Karpas-422 (cell line): ENCODE measurements around the gene TTC23. TPM values are rescaled to one million over a fixed set of nuclear protein-coding genes. Genes with fewer than 3 reads are reported as not detected.
A peak's percentile ranks its signal among the peaks of the same experiment; 100 is the strongest.

ENCODE experiments used
- DNase-seq: peaks from one replicate; pipeline ENCODE4 v3.0.0-alpha.2; 2015
- H2AFZ ChIP-seq: fragments of 200-600 bp; sonication (generic); 2 replicates; pipeline ENCODE4 v1.6.1; 2014; ENCODE audit warnings: antibody characterized with exemption, low read length, mixed read lengths
- H3K27ac ChIP-seq: fragments of 200-600 bp; sonication (generic); 2 replicates; pipeline ENCODE4 v1.5.1; 2014; ENCODE audit warnings: mild to moderate bottlenecking, low read length, moderate library complexity
- H3K27me3 ChIP-seq: fragments of 200-600 bp; sonication (generic); 2 replicates; pipeline ENCODE4 v1.6.1; 2014; ENCODE audit warnings: low read length, mixed read lengths
- H3K36me3 ChIP-seq: fragments of 200-600 bp; sonication (generic); 2 replicates; pipeline ENCODE4 v1.6.1; 2014; ENCODE audit warnings: low read length, mixed read lengths; ENCODE audit not compliant: insufficient read depth
- H3K4me1 ChIP-seq: fragments of 200-600 bp; sonication (generic); 2 replicates; pipeline ENCODE4 v1.6.1; 2014; ENCODE audit warnings: mild to moderate bottlenecking, low read length, mixed read lengths
- H3K4me2 ChIP-seq: fragments of 200-600 bp; sonication (generic); 2 replicates; pipeline ENCODE4 v1.6.1; 2014; ENCODE audit warnings: low read length, low read depth, mild to moderate bottlenecking; ENCODE audit not compliant: poor library complexity, severe bottlenecking
- H3K4me3 ChIP-seq: fragments of 200-600 bp; sonication (generic); 2 replicates; pipeline ENCODE4 v1.5.1; 2014; ENCODE audit warnings: mild to moderate bottlenecking, antibody characterized with exemption, low read length, mixed read lengths
- H3K79me2 ChIP-seq: fragments of 200-600 bp; sonication (generic); 2 replicates; pipeline ENCODE4 v1.6.1; 2014; ENCODE audit warnings: mild to moderate bottlenecking, low read length, mixed read lengths
- H3K9ac ChIP-seq: fragments of 200-600 bp; sonication (generic); 2 replicates; pipeline ENCODE4 v1.6.0; 2014; ENCODE audit warnings: low read length
- H3K9me2 ChIP-seq: fragments of 200-600 bp; sonication (generic), shearing (Covaris generic); replicated peaks from 2 replicates; pipeline ENCODE4 v1.6.0; 2014; ENCODE audit warnings: mild to moderate bottlenecking, low read length, moderate library complexity; ENCODE audit not compliant: insufficient read depth
- H3K9me3 ChIP-seq: fragments of 300-700, 200-600 bp; sonication (generic); 2 replicates; pipeline ENCODE4 v1.6.1; 2014; ENCODE audit warnings: low read length, mixed read lengths
- H4K20me1 ChIP-seq: fragments of 200-600 bp; sonication (generic); 2 replicates; pipeline ENCODE4 v1.6.1; 2014; ENCODE audit warnings: mild to moderate bottlenecking, antibody characterized with exemption, low read length, low read depth; ENCODE audit not compliant: insufficient read depth
- total RNA-seq: library from RNA; depleted of rRNA; stranded (reverse); fragments of >200 nt; shearing (Covaris generic); gene quantifications from 2 replicates; pipeline ENCODE4 v1.2.3, GENCODE V29; 2014; ENCODE audit warnings: low replicate concordance

The TTC23 gene
- total RNA-seq, 1 experiment from 2014 or later = 9.0 TPM

DNA sequence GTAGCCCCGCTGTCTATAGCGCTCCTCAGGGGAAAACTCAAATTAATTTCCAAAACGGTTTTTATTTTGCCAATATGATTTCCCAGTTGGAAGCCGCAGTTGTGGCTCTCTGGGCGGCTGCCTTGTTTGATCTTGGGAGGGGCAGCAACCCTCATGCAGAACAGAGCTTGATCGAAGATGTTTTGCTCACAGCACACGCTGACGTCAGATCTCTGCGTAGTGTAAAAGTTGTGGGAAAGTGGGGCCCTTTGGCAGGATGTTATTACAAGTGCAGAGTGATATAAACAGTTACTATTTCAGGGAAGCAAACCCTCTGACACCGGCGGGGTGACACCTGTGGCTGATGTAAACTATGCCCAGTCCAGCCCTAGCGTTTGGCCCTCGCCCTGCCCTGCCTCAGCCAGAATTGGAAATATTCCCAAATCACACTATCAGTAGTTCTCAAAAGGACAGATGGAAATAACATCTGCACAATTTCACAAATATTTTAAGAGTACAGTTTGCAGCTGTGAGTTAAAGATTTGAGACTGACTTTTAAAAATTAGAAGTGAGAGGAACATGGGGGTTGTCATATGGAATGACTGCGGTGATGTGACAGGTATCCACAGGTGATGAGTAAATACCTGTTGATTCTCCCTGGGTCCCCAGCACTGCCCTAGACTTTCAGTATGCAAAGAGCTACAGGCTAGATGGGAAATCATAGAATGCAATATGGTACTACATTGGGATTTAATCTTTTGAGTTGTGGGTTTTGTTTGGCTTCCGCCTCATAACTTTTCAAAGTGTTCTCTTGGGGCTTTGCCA lies 142.8 kb downstream of the TTC23 start:
- no peak for DNase-seq

DNA sequence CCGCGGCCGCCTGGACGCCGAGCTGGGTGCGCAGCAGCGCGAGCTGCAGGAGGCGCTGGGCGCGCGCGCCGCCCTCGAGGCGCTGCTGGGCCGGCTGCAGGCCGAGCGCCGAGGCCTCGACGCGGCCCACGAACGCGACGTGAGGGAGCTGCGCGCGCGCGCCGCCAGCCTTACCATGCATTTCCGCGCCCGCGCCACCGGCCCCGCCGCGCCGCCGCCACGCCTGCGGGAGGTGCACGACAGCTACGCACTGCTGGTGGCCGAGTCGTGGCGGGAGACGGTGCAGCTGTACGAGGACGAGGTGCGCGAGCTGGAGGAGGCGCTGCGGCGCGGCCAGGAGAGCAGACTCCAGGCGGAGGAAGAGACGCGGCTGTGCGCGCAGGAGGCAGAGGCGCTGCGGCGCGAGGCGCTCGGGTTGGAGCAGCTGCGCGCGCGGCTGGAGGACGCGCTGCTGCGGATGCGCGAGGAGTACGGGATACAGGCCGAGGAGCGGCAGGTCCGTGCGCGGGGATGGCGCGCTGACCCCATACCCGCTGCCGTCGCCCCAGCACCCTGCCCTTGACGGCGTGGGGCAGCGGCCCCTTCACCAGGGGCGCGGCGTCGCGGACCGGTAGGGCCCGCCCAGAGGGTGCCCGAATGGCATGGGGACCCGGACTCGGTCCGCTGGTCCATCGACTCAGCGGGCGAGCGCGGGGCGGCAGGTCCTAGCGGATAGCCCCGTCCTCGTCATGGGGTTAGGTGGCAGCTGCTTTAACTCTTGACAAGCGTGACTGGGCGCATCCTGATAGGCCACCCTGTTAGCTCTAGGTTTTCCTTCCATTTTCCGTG lies 143.7 kb downstream of the TTC23 start:
- no peak for DNase-seq
- no peak overlapping the region for H3K9ac ChIP-seq
- no peaks in the 10 kb centered on the region for H4K20me1 ChIP-seq
- no peak overlapping the region for H3K4me3 ChIP-seq
- no peaks in the 10 kb centered on the region for H3K9me2 ChIP-seq
- H2AFZ ChIP-seq = no peak overlapping the region
- H3K4me2 ChIP-seq = no peak overlapping the region
- H3K27ac ChIP-seq = no peak overlapping the region
- H3K36me3 ChIP-seq = no peaks in the 10 kb centered on the region
- no peaks in the 10 kb centered on the region for H3K27me3 ChIP-seq
- no peaks in the 10 kb centered on the region; the same call in 1 of the 2 replicates for H3K4me1 ChIP-seq
- H3K9me3 ChIP-seq = no peaks in the 10 kb centered on the region
- no peaks in the 10 kb centered on the region for H3K79me2 ChIP-seq

More for the DNA sequence above, 142.8 kb downstream of the TTC23 start:
- Histone ChIP-seq H3K79me2 (no peaks in the 10 kb centered on the region), H3K27ac (no peak overlapping the region), H3K9me2 (no peaks in the 10 kb centered on the region), H3K9ac (no peak overlapping the region), H4K20me1 (no peaks in the 10 kb centered on the region), H3K27me3 (no peaks in the 10 kb centered on the region), H3K4me3 (no peak overlapping the region), H3K4me1 (no peaks in the 10 kb centered on the region), H3K36me3 (no peaks in the 10 kb centered on the region), H3K4me2 (no peak overlapping the region), H2AFZ (no peak overlapping the region), H3K9me3 (no peaks in the 10 kb centered on the region)

DNA sequence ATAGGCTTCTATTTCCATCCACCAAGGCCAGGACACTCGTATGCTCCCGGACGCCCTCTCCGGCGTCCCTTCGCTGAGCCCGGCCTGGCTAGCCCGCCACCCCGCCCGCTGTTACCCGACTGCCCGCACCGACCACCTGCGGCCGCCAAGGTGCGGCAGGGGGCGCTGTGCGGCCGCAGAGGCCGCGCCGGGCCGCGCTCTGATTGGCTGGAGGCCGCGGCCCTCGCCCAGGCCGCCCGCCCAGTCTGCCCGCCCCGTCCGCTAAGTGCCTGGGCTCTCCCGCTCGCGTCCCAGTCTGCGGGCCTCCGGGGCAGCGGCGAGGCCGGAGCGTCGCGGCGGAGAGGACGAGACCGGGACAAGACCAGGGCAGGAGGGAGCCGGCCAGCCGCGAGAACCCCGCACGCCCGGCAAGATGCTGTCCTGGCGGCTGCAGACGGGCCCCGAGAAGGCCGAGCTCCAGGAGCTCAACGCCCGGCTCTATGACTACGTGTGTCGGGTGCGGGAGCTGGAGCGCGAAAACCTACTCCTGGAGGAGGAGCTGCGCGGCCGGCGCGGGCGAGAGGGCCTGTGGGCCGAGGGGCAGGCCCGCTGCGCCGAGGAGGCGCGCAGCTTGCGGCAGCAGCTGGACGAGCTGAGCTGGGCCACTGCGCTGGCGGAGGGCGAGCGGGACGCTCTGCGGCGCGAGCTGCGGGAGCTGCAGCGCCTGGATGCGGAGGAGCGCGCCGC lies 144.4 kb downstream of the TTC23 start, which contains the start of gene SYNM:
Gene SYNM (plus strand): TSS at position 293 of the 726 bp plus-strand sequence. CDS start 120 bp downstream, at position 413.
- no peak for DNase-seq
- no peak within 1 kb of the TSS for H3K27ac ChIP-seq
- no peaks in the 10 kb centered on the region for H3K9me3 ChIP-seq
- H2AFZ ChIP-seq = no peak within 1 kb of the TSS
- H3K9me2 ChIP-seq = no peaks in the 10 kb centered on the region
- no peaks in the 10 kb centered on the region for H3K36me3 ChIP-seq
- H3K4me3 ChIP-seq = no peak within 1 kb of the TSS
- no peaks in the 10 kb centered on the region for H3K27me3 ChIP-seq
- H4K20me1 ChIP-seq = no peaks in the 10 kb centered on the region
- no peaks in the 10 kb centered on the region; the same call in 1 of the 2 replicates for H3K4me1 ChIP-seq
- no peak within 1 kb of the TSS for H3K9ac ChIP-seq
- no peak within 1 kb of the TSS for H3K4me2 ChIP-seq
- no peaks in the 10 kb centered on the region for H3K79me2 ChIP-seq

DNA sequence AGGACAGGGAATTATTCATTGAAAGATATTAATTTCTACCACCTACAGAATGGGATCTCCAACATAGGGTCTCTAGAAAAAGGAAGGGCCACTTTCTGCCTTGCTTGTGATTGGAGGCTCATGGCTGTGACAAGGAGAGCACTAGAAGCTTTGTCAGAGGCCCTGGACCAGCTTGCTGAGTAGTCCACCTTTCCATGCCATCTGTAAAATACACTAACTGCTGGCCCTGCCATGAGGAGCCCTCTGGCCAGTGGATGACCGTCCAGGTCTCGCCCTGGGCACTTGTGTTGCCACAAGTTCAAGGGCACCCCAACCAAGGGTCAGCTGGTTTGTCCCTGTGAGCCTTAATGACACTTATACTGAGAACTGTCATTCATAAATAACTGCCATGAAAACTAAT lies 146.1 kb downstream of the TTC23 start:
- Histone ChIP-seq H3K4me2 (no peak overlapping the region), H3K36me3 (no peaks in the 10 kb centered on the region), H3K27me3 (no peaks in the 10 kb centered on the region), H3K9ac (no peak overlapping the region), H4K20me1 (no peaks in the 10 kb centered on the region), H3K9me2 (no peaks in the 10 kb centered on the region), H3K27ac (no peak overlapping the region), H3K4me3 (no peak overlapping the region), H3K79me2 (no peaks in the 10 kb centered on the region), H3K9me3 (no peaks in the 10 kb centered on the region), H2AFZ (no peak overlapping the region), H3K4me1 (no peaks in the 10 kb centered on the region; the same call in 1 of the 2 replicates)
- no peak for DNase-seq

DNA sequence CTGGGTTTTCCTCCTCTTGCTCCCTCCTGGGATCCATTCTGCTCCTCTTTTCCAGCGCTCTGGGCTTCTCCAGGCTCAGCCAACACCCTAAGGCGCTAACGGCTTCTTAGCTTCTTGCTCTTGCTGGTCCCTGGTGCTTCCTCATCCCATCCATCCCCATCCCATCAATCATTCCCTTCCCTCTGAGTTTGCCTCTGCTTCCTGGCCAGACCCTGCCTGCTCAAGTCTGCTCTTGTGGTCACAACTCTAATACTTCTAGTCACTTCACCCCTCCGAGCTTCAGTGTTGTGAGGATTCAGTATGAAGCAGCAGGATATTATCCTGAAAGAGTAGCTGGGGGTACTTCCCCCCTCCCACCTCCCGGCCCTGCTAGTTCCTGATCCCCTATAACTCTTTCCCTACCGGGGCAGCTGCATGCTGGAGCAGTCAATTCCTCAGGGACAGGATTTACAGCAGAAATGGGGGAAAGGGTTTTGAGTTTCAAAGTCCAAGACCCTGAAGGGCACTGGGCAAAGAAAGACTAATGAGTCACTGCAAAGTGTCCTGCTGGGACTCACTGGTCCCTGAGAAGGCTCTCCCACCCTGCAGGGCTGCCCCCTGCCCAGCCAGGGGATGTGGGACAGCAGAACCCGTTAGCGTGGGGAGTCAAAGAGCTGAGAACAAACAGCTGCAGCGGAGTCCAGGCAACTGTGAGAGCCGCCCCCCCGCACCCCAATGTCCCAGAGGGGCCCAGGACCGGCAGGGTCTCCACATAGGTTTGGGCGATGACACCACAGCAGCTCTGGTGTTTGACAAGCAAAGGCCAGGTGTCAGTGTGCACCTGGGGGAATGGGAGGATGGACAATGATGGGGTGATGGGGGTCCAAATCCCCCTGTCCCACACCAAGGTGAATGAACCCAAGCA lies 146.8 kb downstream of the TTC23 start:
- no peak overlapping the region for H3K9ac ChIP-seq
- no peaks in the 10 kb centered on the region for H3K27me3 ChIP-seq
- no peaks in the 10 kb centered on the region for H4K20me1 ChIP-seq
- no peak for DNase-seq
- H3K27ac ChIP-seq = no peak overlapping the region
- no peak overlapping the region for H3K4me2 ChIP-seq
- H3K4me3 ChIP-seq = no peak overlapping the region
- no peaks in the 10 kb centered on the region for H3K79me2 ChIP-seq
- peaks cover 3% of the 10 kb centered on the region for H3K4me1 ChIP-seq
- H2AFZ ChIP-seq = no peak overlapping the region
- H3K9me2 ChIP-seq = no peaks in the 10 kb centered on the region
- H3K9me3 ChIP-seq = no peaks in the 10 kb centered on the region
- H3K36me3 ChIP-seq = no peaks in the 10 kb centered on the region

DNA sequence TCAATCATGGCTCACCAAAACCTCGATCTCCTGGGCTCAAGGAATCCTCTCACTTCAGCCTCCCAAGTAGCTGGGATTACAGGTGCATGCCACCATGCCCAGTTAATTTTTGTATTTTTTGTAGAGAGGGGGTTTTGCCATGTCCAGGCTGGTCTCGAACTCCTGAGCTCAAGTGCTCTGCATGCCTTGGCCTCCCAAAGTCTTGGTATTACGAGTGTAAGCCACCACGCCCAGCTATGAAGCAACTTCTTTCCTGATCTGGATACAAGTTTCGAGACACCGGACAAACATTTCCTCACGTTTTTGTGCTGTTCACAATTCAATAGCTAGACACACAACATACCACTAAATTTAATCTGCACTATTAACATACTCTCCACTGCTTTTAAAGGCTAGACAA lies 147.9 kb downstream of the TTC23 start:
- Histone ChIP-seq H3K9me2 (no peaks in the 10 kb centered on the region), H3K4me3 (no peak overlapping the region), H3K36me3 (no peaks in the 10 kb centered on the region), H3K79me2 (no peaks in the 10 kb centered on the region), H3K27me3 (no peaks in the 10 kb centered on the region), H3K27ac (no peak overlapping the region), H3K9me3 (no peaks in the 10 kb centered on the region), H3K4me2 (no peak overlapping the region), H4K20me1 (no peaks in the 10 kb centered on the region), H2AFZ (no peak overlapping the region), H3K4me1 (peaks cover 3% of the 10 kb centered on the region), H3K9ac (no peak overlapping the region)
- no peak for DNase-seq

DNA sequence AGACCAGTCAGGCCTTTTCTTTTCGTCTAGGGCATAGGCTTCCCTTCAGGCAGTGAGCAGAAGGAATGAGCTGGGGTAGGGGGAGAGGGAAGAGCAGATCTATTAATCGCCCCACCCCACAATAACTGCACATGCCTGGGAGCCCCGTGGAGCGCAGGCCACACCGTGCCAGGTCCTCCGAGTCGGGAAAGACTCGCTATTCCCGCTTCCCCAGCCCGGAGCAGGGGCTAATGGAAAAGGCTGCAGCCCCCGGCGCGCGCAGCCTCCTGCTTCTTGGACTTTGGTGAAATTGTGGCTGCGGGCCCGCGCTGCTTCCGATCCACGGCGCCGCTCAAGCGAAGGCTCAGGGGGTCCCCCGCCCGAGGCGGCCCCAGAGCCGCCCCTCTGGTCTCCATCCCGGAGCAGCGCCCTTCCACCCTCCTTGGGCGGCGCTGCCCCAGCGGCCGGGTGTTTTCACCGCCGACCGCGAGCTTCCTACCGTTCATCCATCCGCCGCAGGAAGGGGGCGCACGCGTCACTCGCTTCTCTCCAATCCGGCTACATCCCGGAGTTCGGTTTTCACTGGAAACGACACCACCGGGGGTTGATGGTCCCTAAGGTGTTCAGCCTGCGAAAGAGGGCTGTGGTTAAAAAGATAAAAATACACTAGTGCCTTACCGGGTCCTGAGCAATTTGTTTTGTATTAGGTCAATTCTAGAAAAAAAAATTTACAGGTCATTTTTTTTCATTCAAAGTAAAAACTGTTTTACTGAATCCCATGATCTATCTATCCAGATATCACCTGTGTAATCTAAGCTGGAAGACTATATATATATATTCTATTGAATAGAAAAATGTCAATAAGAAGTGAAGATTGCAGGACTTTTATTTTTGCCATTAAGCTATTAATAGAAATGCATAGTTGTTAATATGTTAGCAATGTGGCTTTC lies 148.9 kb downstream of the TTC23 start:
- H3K79me2 ChIP-seq = no peaks in the 10 kb centered on the region
- no peaks in the 10 kb centered on the region for H4K20me1 ChIP-seq
- H3K4me3 ChIP-seq = no peak overlapping the region
- no peaks in the 10 kb centered on the region for H3K36me3 ChIP-seq
- peak overlapping the region; percentile 19 for H3K4me2 ChIP-seq
- H3K9me2 ChIP-seq = no peaks in the 10 kb centered on the region
- no peak overlapping the region for H2AFZ ChIP-seq
- DNase-seq = no peak
- H3K4me1 ChIP-seq = peaks cover 3% of the 10 kb centered on the region
- no peak overlapping the region for H3K27ac ChIP-seq
- no peak overlapping the region for H3K9ac ChIP-seq
- H3K27me3 ChIP-seq = no peaks in the 10 kb centered on the region
- H3K9me3 ChIP-seq = no peaks in the 10 kb centered on the region
